BE2C (cell line): ENCODE measurements around the gene GALNS.

Experiments
- DNase-seq: peaks from one replicate; pipeline ENCODE4 v3.0.0-alpha.2; 2020
- H3K27me3 ChIP-seq: fragments of 250-450 bp; sonication (Bioruptor Pico); 2 replicates; pipeline ENCODE4 v1.5.1; 2020; ENCODE audit warnings: mild to moderate bottlenecking
- H3K36me3 ChIP-seq: fragments of 250-450 bp; sonication (Bioruptor Pico); 2 replicates; pipeline ENCODE4 v1.5.1; 2020; ENCODE audit warnings: mild to moderate bottlenecking
- H3K4me1 ChIP-seq: fragments of 250-450 bp; sonication (Bioruptor Pico); 2 replicates; pipeline ENCODE4 v1.5.1; 2020
- H3K4me3 ChIP-seq: 2 replicates; pipeline ENCODE4 v1.5.1; 2011; ENCODE audit warnings: low read depth, low read length
- H3K9me3 ChIP-seq: fragments of 250-450 bp; sonication (Bioruptor Pico); 2 replicates; pipeline ENCODE4 v1.5.1; 2020
- CTCF ChIP-seq: IDR thresholded peaks from 2 replicates; pipeline ENCODE4 v1.5.1; 2012; ENCODE audit warnings: mild to moderate bottlenecking, low read depth, low read length

Gene GALNS

GRCh38 chr16:88885693-88886280, 29.0 kb upstream of the GALNS start:
- DNase-seq = no peak
- Histone ChIP-seq H3K4me1 (no peaks in the 10 kb centered on the region; the same call in 1 of the 2 replicates), H3K27me3 (peaks cover 20% of the 10 kb centered on the region), H3K36me3 (no peaks in the 10 kb centered on the region), H3K4me3 (no peak overlapping the region), H3K9me3 (no peaks in the 10 kb centered on the region; the same call in 1 of the 2 replicates)
- no peak for TF ChIP-seq CTCF

DNA sequence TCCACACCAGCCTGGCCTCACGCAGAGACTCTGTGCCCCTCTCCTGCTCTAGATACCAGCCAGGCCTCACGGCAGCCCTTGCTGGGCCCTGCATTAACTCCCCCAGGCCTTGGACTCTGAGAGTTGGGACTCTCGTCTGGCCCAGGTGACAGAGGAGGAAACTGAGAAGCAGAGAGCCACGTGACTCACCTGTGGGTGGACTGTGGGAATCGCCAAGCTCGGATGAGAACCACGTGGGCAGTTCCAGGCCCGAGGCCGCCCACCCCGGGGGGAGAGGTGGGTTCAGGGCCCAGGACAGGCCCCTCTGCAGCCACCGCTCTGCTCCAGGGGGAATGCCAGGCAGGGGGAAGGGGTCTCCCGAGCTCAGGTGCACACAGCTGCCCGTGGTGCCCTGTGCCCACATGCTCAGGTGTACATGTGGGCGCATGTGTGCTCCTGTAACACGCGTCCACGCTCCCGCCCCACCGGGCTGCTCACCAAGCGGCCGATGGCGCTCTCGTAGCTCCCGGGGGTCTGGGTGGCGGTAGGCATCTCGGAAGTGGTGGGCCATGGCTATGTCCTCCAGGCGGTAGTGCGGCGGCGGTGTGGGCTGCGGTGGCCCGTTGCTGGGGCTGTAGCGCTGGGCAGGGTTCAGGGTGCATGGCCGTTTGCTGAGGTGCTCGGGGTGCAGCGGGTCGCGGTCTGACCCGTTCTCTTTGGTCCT, 28.0 kb upstream of the GALNS start:
- H3K4me1 ChIP-seq = no peaks in the 10 kb centered on the region; the same call in 1 of the 2 replicates
- no peak overlapping the region for H3K4me3 ChIP-seq
- H3K27me3 ChIP-seq = peaks cover 28% of the 10 kb centered on the region
- no peaks in the 10 kb centered on the region for H3K9me3 ChIP-seq
- no peaks in the 10 kb centered on the region for H3K36me3 ChIP-seq
- TF ChIP-seq CTCF = no peak
- no peak for DNase-seq

DNA sequence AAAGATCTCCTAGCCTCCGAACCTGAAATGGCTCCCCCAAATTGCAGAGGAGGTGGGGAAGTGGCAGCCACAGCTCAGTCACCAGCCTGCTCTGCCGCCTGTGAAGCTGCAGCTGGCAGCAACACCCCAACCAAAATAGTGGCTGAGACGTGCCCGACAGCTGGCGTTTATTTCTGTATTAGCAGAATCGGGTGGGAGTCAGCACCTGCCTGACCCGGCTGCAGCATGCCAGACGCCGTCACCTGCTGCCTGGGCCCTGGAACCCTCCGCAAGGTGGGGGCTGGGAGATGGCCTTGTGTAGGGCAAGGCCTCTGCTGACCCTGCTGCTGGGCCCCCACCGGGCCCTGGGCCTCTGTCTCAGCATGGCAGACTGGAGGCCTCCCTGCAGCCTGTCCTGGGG, 27.2 kb upstream of the GALNS start:
- no peaks in the 10 kb centered on the region for H3K36me3 ChIP-seq
- no peak for DNase-seq
- H3K9me3 ChIP-seq = no peaks in the 10 kb centered on the region
- peaks cover 36% of the 10 kb centered on the region for H3K27me3 ChIP-seq
- no peak for TF ChIP-seq CTCF
- no peak overlapping the region for H3K4me3 ChIP-seq
- H3K4me1 ChIP-seq = no peaks in the 10 kb centered on the region; the same call in 1 of the 2 replicates

GRCh38 chr16:88883117-88883895, 26.6 kb upstream of the GALNS start:
- Histone ChIP-seq H3K4me1 (no peaks in the 10 kb centered on the region), H3K9me3 (no peaks in the 10 kb centered on the region), H3K36me3 (no peaks in the 10 kb centered on the region), H3K4me3 (no peak overlapping the region), H3K27me3 (peaks cover 42% of the 10 kb centered on the region)
- no peak for DNase-seq
- TF ChIP-seq CTCF = no peak

GRCh38 chr16:88882358-88883030, 25.7 kb upstream of the GALNS start:
- no peak for DNase-seq
- peaks cover 50% of the 10 kb centered on the region for H3K27me3 ChIP-seq

More at GRCh38 chr16:88882358-88883030, 25.7 kb upstream of the GALNS start:
- TF ChIP-seq CTCF = no peak
- no peaks in the 10 kb centered on the region for H3K36me3 ChIP-seq
- H3K4me3 ChIP-seq = no peak overlapping the region
- no peaks in the 10 kb centered on the region for H3K4me1 ChIP-seq
- H3K9me3 ChIP-seq = no peaks in the 10 kb centered on the region
